NB4 (cell line): ENCODE measurements around the gene ACP4.

Source experiments
- MYC ChIP-seq: IDR thresholded peaks from 2 replicates; pipeline ENCODE4 v1.6.1; 2011; ENCODE audit warnings: low read depth, low read length
- POLR2A ChIP-seq: IDR thresholded peaks from 2 replicates; pipeline ENCODE4 v1.6.1; 2011; ENCODE audit warnings: mild to moderate bottlenecking; ENCODE audit not compliant: insufficient read length; ENCODE audit errors: extremely low read depth
- TF ChIP-seq, protein P1 (sequence below): IDR thresholded peaks from one replicate; pipeline ENCODE4 v1.5.1; 2012; ENCODE audit warnings: low read depth, low read length
- TF ChIP-seq, protein P2 (sequence below): IDR thresholded peaks from 2 replicates; pipeline ENCODE4 v1.6.1; 2011; ENCODE audit warnings: low read depth, low read length

DNA sequence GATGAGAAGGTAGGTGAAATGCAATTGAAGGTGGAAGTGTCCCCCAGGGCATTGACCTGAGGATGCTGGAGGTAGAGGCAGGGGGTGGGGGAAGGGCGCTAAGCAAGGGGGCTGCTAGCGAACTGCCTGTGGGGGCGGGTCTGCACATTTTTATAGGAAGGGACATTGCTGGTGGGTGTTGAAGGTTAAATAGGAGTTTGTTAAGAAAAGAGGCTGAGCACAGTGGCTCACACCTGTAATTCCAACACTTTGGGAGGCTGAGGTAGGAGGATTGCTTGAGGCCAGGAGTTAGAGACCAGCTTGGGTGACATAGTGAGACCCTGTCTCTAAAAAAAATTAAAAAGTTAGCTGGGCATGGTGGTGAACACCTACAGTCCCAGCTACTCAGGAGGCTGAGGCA lies 5.5 kb upstream of the ACP4 start:
- TF ChIP-seq, protein P1, sequence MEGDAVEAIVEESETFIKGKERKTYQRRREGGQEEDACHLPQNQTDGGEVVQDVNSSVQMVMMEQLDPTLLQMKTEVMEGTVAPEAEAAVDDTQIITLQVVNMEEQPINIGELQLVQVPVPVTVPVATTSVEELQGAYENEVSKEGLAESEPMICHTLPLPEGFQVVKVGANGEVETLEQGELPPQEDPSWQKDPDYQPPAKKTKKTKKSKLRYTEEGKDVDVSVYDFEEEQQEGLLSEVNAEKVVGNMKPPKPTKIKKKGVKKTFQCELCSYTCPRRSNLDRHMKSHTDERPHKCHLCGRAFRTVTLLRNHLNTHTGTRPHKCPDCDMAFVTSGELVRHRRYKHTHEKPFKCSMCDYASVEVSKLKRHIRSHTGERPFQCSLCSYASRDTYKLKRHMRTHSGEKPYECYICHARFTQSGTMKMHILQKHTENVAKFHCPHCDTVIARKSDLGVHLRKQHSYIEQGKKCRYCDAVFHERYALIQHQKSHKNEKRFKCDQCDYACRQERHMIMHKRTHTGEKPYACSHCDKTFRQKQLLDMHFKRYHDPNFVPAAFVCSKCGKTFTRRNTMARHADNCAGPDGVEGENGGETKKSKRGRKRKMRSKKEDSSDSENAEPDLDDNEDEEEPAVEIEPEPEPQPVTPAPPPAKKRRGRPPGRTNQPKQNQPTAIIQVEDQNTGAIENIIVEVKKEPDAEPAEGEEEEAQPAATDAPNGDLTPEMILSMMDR = no peak
- no peak for TF ChIP-seq POLR2A
- TF ChIP-seq, protein P2, sequence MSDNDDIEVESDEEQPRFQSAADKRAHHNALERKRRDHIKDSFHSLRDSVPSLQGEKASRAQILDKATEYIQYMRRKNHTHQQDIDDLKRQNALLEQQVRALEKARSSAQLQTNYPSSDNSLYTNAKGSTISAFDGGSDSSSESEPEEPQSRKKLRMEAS = no peak
- TF ChIP-seq MYC = no peak
